ENCODE measurements around the gene PAK1IP1.
"Not testable (repeated sequence)": the region's sequence is repeated elsewhere in the genome, so short reads cannot be mapped to it uniquely, and the experiment has no call there.

Gene PAK1IP1

GRCh38 chr6:10694302-10695085 is at the start of gene PAK1IP1, which contains the start of gene C6orf52:
PAK1IP1 (plus strand) TSS chr6:10694972; CDS start chr6:10694986, 14 bp downstream.
C6orf52 (minus strand) TSS chr6:10694616; CDS start chr6:10687550, 7,066 bp downstream.
- peak; percentile 84 for DNase-seq

- DNase-seq = peak; percentile 4
Measured at GRCh38 chr6:10655508-10656055, 39.2 kb upstream of the PAK1IP1 start.

- no peak for DNase-seq
Measured at GRCh38 chr6:10658910-10659698, 35.7 kb upstream of the PAK1IP1 start.

GRCh38 chr6:10659699-10660348 is 34.9 kb upstream of the PAK1IP1 start:
- no peak for DNase-seq

GRCh38 chr6:10660431-10661191 is 34.2 kb upstream of the PAK1IP1 start:
- DNase-seq = not testable (repeated sequence)

- no peak for DNase-seq
Measured at GRCh38 chr6:10662207-10662606, 32.6 kb upstream of the PAK1IP1 start.

- DNase-seq = no peak
Measured at GRCh38 chr6:10662742-10663141, 32.0 kb upstream of the PAK1IP1 start.

GRCh38 chr6:10665595-10665994 is 29.2 kb upstream of the PAK1IP1 start:
- DNase-seq = not testable (repeated sequence)

GRCh38 chr6:10668126-10668917 is 26.4 kb upstream of the PAK1IP1 start:
- DNase-seq = no peak

- no peak for DNase-seq
Measured at GRCh38 chr6:10676403-10676802, 18.4 kb upstream of the PAK1IP1 start.

- no peak for DNase-seq
Measured at GRCh38 chr6:10678456-10678855, 16.3 kb upstream of the PAK1IP1 start.

- DNase-seq = no peak
Measured at GRCh38 chr6:10681795-10682194, 13.0 kb upstream of the PAK1IP1 start.

- DNase-seq = no peak
Measured at GRCh38 chr6:10682355-10682988, 12.3 kb upstream of the PAK1IP1 start.

GRCh38 chr6:10684618-10685017 is 10.2 kb upstream of the PAK1IP1 start:
- DNase-seq = no peak

- DNase-seq = no peak
Measured at GRCh38 chr6:10685092-10685915, 9.5 kb upstream of the PAK1IP1 start.

GRCh38 chr6:10686901-10687300 is 7.9 kb upstream of the PAK1IP1 start:
- no peak for DNase-seq

GRCh38 chr6:10687582-10687981 is 7.2 kb upstream of the PAK1IP1 start:
- no peak for DNase-seq

- DNase-seq = no peak
Measured at GRCh38 chr6:10690651-10691445, 3.9 kb upstream of the PAK1IP1 start.

- no peak for DNase-seq
Measured at GRCh38 chr6:10692965-10693538, 1.7 kb upstream of the PAK1IP1 start.

Measured in stimulated activated CD4-positive, alpha-beta T cell treated with anti-CD3 and anti-CD28 coated beads, Interleukin-12 subunit alpha, Interleukin-12 subunit beta, amount 100 ng/mL, for 4 hours (primary cell).